Hepatocyte (in vitro differentiated cells): ENCODE measurements around the gene COL13A1.

Experiments used
- EZH2phosphoT487 ChIP-seq: fragments of 200-600 bp; sonication (generic); IDR thresholded peaks from one replicate; pipeline ENCODE4 v1.6.1; 2018; ENCODE audit warnings: antibody characterized with exemption, mild to moderate bottlenecking, low read depth, moderate library complexity; ENCODE audit not compliant: unreplicated experiment, severe bottlenecking
- TF ChIP-seq, protein P1 (sequence below): fragments of 200-600 bp; sonication (generic); IDR thresholded peaks from 2 replicates; pipeline ENCODE4 v1.5.1; 2016; ENCODE audit warnings: antibody characterized with exemption, mild to moderate bottlenecking; ENCODE audit not compliant: poor library complexity

DNA sequence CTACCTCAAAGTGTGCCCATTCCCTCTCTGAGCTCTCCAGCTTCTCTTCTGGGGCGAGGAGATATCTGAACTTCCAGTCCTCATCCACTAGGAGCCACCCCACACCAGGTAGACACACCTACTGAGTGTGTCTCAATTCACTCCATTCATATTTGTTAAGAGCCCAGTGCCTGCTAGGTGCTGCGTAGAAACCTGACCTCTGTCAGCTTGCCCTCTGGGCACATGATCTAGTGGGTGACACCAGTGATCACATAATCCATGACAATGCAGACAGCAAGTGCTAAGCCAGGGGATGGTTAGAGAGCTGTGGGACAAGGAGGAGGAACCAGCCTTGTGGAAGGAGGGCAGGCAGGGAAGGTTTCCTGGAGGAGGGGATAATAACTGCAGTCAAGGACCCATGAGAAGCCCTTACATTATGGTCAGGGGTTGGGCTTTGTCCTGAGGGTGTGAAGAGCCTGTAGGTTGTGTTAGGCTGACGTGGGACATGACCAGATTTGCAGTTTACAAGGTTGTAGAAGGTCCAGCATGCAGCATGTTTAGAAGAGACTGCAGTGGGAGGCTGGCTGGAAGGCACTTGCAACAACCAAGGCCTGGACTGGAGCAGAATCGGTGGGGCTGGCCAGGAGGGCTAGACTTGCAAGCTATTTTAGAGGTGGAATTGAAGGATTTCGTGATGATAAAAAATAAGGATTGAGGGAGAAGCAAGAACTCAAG lies 81.8 kb downstream of the COL13A1 start:
- TF ChIP-seq, protein P1, sequence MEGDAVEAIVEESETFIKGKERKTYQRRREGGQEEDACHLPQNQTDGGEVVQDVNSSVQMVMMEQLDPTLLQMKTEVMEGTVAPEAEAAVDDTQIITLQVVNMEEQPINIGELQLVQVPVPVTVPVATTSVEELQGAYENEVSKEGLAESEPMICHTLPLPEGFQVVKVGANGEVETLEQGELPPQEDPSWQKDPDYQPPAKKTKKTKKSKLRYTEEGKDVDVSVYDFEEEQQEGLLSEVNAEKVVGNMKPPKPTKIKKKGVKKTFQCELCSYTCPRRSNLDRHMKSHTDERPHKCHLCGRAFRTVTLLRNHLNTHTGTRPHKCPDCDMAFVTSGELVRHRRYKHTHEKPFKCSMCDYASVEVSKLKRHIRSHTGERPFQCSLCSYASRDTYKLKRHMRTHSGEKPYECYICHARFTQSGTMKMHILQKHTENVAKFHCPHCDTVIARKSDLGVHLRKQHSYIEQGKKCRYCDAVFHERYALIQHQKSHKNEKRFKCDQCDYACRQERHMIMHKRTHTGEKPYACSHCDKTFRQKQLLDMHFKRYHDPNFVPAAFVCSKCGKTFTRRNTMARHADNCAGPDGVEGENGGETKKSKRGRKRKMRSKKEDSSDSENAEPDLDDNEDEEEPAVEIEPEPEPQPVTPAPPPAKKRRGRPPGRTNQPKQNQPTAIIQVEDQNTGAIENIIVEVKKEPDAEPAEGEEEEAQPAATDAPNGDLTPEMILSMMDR, result peak; percentile 50
- no peak for TF ChIP-seq EZH2phosphoT487
